ENCODE measurements around the gene LGALS9.
"Not testable (repeated sequence)": the region's sequence is repeated elsewhere in the genome, so short reads cannot be mapped to it uniquely, and the experiment has no call there.

LGALS9 gene

DNA sequence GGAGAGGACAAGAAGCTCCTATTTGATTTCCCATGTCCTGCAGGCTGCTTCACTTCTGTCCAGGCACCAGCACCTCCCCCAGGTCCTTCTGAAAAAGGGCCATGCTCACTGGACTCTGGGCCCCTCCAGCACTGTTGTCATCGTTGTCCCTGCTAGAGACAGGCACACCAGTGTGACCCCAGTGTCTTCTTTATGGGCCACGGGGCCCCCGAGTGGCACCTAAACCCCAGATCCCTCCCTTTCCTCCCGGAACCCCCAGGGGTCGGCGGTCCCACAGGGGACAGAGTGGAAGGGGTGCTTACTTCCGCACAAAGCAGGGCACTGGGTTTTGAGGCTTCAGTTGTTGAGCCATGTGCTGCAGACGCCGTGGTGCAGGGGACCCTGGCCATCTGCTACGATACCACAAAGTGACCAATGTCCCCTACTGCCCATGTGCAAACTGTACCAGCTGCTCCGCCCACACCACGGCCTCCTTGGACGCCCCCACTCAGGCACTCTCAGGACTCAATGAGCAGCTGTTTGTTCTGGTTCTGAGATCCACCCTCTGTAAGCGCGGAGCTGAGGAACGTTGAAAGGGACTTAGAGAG, 24.6 kb downstream of the LGALS9 start:
- DNase-seq = not testable (repeated sequence)

DNA sequence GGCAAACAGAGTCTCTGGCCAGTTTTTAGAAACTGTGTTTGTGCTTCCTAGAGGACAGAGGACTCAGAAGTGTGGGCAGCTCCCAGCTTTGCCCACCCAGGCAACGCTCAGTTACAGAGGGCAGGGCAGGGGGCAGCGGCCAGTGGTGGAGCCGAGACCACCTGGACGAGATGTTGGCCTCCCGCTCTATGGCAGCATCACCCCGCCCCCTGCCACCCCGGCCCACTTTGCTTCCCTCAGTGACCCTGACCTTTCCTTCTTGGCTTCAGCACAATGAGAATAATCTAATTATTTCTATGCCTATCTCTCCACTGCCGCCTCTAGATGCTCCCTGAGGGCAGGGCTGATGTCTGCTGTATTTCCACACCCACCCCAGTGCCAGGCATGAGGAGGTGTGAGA, 25.6 kb downstream of the LGALS9 start:
- DNase-seq = not testable (repeated sequence)

GRCh38 chr17:27657620-27658019, 26.6 kb downstream of the LGALS9 start:
- no peak for DNase-seq

DNA sequence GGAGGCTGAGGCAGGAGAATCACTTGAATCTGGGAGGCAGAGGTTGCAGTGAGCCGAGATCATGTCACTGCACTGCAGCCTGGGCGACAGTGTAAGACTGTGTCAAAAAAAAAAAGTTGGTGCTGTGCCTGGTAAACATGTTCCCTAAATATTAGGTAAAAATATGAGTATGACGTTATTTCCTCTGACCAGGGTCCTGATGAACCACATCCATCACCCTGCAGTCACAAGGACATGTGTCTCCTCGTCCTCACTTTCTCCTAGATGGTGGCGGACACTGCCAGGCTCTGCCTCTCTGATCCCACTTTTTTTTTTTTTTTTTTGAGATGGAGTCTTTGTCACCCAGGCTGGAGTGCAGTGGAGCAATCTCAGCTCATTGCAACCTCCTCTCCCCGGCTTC, 28.7 kb downstream of the LGALS9 start:
- DNase-seq = no peak

DNA sequence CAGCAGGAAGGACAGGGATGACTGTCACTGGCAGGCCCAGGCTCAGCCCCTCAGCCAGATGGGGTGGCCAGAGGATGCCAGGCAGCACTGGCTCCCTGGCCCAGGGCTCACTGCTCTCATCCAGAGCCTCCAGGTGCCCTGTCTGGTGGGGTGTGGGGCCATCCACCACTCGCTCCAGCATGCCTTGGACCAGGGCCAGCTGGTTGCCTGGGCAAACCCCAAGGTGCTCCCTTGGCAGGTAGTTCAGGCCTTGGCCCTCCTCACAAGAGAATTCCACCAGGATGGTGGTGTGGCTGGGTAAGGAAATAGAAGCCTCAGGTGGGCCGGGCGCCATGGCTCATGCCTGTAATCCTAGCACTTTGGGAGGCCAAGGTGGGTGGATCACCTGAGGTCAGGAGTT, 29.4 kb downstream of the LGALS9 start:
- DNase-seq = no peak

DNA sequence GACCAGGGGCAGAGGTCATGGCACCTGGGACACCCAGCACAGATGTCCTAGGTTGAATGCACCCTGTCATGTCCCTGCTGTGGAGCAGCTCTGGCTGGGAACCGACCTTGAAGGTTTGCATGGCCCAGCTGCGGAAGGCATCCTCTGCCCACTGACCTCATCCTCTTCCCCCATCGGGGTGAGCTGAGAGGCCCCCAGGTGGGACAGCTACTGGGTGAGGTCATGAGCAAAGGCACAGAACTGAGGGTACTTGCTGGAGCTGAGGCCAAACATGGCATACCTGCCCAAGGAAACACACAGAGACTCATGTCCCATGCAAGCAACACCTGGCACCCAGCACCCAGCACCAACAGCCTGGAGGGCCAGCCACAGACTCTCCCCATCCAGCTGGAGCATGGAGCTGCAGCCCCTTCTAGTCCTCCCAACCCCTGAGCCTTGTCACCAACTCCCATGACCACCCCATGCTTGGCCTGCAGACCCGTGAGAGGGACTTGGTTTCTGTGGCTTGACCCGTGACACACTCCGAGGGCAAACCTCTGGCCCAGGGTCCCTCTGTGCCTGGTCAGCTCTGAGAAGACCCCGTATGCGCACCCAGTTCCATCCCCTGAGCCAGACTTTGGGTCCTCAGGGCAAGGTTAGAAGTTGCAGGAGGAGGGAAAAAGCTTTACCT, 33.1 kb downstream of the LGALS9 start:
- DNase-seq = no peak

GRCh38 chr17:27664606-27664965, 33.6 kb downstream of the LGALS9 start:
- no peak for DNase-seq

- DNase-seq = no peak
Measured at GRCh38 chr17:27665549-27665948, 34.6 kb downstream of the LGALS9 start.

- DNase-seq = not testable (repeated sequence)
Measured at GRCh38 chr17:27666270-27666669, 35.3 kb downstream of the LGALS9 start.

GRCh38 chr17:27666831-27667560, 36.0 kb downstream of the LGALS9 start:
- no peak for DNase-seq

- DNase-seq = no peak
Measured at GRCh38 chr17:27667656-27668487, 36.9 kb downstream of the LGALS9 start.

GRCh38 chr17:27668488-27668823, 37.5 kb downstream of the LGALS9 start:
- no peak for DNase-seq

GRCh38 chr17:27669136-27669535, 38.1 kb downstream of the LGALS9 start:
- no peak for DNase-seq

- no peak for DNase-seq
Measured at GRCh38 chr17:27669850-27670249, 38.9 kb downstream of the LGALS9 start.

DNA sequence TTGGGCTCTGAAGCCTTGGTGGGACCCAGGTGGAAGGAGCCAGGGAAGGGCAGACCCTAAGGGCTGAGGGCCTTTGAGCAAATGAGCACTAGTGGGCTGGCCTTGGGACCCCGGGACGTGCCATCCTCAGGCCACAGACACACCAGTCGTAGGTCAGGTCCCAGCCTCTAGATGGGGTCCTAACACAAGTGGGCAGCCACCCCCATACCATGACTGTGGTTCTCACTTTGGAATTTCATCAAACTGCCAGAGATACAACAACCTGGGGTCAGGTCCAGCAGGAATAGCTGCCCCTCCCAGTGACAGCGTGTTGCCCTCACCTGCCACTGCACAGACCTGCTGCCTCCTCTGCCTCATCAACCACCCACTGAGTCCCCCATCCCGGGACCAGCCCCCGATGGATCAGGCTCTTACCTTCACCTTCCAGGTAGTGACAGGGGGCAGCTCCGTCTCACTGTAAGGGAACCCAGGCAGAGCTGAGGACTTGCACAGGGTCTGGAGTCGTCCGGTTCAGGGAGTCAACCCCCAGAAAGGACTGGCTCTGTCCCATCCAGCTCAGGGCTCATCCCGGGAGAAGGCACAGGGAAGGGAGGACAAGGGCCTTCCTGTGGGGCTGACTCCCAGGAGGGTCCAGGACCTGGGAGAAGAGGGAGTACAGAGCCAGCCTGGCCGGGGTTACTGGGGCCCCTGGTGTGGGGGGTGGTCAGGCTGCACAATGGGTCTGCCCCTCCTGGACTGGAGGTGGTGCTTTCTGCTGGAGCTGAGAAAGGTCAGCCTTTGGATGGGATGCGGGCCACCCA, 40.0 kb downstream of the LGALS9 start:
- no peak for DNase-seq

DNA sequence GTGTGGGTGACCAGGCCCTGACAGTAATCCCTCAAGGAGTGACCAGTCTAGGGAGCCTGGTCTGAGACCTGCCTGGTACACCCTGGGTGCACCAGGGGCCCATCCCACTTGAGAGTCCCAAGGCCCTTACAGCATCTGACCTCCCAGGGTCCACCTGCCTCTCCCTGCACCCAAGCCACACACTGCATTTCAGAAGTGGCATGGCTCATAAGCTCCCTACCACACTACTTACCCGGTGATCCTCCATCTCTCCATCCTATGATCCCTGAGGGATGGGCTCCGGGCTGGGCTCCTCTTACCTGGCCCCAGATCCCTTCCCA, 40.6 kb downstream of the LGALS9 start:
- DNase-seq = no peak

DNA sequence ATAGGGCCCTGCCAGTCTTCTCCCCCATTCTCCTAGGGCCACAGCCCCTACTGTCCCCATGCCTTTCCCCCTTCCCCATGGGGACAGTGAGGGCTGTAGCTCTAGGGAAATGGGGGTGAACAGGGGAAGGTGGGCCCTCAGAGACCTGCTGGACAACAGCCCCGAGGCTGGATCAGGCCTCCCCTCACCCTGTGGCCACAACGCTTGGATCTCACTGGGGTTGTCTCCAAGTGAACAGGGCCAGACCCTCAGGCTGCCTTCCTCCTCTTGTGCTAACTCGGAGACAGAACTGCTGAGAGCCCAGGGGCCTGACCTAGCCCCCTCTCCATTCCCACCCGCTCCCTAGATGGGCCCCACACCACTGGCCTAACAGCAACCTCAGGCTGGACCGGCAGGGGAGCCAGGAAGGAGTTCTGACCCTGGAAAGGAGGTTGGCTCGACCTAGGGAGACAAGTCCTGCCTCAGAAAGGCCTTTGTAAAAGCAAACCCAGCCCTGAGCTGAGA, 41.0 kb downstream of the LGALS9 start:
- not testable (repeated sequence) for DNase-seq

DNA sequence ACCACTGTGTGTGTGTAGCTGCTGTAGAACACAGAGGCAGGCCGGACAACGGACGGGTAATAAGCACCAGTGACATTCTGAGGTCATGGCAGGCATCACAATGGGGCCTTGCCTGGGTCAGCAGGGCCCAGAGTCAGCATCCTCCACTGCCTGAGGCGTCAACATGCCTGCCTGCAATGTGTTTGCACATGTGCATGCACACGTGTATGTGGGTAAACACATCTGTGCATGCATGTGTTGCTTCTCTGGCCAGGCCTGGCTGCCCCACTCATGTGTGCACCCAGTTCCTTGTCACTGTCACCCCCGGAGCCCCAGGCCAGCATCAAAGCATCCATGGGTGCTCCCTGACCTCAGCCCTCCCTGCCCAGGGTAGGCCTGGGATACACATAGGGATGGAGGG, 43.3 kb downstream of the LGALS9 start:
- DNase-seq = no peak

- no peak for DNase-seq
Measured at GRCh38 chr17:27677191-27677590, 46.2 kb downstream of the LGALS9 start.

DNA sequence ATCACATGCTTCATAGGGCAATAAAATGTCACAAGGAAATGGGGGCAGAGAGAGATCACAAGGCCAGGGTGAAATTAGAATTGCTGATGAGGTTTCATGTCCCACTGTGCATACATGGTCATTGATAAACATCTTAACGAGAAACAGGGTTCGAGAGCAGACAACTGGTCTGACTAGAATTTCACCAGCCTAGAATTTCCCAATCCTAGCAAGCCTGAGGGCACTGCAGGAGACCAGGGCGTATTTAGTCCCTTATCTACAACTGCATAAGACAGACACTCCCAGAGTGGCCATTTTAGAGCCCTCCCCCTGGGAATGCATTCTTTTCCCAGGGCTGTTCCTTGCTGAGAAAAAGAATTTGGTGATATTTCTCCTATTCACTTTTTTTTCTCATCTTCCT, 55.3 kb downstream of the LGALS9 start:
- not testable (repeated sequence) for DNase-seq

GRCh38 chr17:27690882-27691281, 59.9 kb downstream of the LGALS9 start:
- DNase-seq = no peak

- DNase-seq = not testable (repeated sequence)
Measured at GRCh38 chr17:27695254-27695814, 64.3 kb downstream of the LGALS9 start.

Measured in fibroblast of skin of abdomen (primary cell).